GM20000 (cell line): Measurements from ENCODE around the gene CELSR1.

Experiments used
- DNase-seq: peaks from one replicate; pipeline ENCODE4 v3.0.0; 2012; ENCODE audit warnings: low spot score
- TF ChIP-seq, protein P1 (sequence below): IDR thresholded peaks from 2 replicates; pipeline ENCODE4 v1.5.1; 2012; ENCODE audit warnings: mild to moderate bottlenecking, control low read depth; ENCODE audit errors: extremely low read depth, missing control alignments

The CELSR1 gene

DNA sequence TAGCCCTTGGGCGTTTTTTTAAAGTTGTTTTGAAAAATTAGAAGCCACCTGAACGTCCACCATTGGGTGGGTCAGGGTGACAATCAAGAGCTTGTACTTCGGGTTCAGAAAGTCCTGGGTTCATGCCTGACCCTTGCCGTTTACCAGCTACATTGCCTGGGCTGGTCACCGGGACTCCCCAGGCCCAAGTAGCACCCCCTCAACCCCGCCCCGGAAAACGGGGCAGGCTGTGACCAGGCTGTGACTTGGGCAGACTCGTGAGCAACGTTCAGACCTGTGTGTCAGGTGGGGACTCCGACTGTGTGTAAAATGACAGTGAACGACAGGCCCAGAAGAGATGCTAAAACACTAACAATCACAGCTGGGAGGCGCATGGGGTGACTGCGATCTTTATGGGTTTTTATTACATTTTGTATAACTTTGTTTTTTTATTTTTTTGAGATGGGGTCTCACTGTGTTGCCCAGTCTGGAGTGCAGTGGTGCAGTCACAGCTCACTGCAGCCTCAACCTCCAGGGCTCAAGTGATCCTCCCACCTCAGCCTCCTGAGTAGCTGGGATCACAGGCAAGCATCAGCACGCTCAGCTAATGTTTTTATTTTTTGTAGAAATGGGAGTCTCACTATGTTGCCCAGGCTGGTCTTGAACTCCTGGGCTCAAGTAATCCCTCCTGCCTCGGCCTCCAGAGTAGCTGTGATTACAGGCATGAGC lies 145.1 kb downstream of the CELSR1 start:
- no peak for DNase-seq
- TF ChIP-seq, protein P1, sequence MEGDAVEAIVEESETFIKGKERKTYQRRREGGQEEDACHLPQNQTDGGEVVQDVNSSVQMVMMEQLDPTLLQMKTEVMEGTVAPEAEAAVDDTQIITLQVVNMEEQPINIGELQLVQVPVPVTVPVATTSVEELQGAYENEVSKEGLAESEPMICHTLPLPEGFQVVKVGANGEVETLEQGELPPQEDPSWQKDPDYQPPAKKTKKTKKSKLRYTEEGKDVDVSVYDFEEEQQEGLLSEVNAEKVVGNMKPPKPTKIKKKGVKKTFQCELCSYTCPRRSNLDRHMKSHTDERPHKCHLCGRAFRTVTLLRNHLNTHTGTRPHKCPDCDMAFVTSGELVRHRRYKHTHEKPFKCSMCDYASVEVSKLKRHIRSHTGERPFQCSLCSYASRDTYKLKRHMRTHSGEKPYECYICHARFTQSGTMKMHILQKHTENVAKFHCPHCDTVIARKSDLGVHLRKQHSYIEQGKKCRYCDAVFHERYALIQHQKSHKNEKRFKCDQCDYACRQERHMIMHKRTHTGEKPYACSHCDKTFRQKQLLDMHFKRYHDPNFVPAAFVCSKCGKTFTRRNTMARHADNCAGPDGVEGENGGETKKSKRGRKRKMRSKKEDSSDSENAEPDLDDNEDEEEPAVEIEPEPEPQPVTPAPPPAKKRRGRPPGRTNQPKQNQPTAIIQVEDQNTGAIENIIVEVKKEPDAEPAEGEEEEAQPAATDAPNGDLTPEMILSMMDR = no peak

DNA sequence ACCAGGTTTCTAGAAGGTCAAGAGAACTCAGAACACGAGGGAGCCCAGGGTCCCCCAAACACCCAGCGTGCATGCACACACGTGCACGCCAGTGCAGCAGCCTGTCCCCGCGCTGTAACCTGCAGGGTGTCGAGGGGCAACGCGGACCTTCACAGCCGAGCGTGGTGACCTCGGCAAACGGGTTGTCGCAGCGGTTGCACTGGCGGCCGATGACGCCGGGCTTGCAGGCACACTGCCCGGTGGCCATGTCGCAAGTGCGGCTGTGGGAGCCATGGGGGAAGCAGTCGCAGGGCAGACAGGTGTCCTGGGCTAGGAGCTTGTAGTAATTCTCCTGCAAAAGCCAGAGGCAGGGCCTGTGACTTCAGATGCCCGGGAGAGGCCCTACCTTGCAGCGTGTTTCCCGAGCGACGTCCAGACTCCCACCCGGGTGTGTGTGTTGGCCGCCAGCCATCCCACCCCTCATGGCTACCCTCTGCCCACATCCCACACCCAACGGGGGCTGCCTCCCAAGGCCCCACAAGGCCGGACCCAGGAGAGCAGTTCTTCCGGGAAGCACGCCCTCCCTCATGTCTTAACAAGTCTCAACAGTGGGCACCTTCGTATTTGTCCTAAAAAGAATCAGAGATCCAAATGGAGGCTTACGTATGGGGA lies 145.8 kb downstream of the CELSR1 start:
- no peak for DNase-seq

DNA sequence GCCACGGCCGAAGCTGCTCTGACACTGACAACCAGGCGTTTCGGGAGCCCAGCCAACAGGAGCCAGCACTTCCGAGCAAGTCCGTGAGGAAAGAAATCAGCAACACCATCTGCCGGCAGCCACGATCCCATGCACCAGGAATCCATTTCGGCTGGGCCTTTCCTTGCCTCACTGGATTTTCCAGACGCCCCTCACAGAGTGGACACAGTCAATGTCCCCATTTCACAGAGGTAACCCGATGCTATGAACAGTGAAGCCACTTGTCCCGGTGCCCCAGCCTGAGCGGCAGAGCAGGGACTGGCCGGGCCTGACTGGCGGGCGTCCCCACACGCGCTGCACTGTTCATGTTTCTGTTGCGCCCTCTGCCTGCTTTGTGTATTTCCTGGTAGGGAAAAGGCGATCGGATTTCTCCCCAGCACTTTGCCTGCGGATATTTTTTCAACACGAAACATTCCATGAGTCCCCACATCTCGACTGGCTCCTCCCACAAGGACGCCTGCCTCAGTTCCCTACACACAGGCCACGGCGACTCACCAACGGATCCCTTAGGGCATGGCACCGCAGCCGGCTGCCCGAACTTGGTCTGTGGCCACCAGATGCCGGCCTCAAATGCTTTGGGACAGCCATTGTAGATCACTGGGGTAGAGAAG lies 146.6 kb downstream of the CELSR1 start:
- no peak for DNase-seq
- TF ChIP-seq, protein P1 = no peak

More for the DNA sequence above, 145.8 kb downstream of the CELSR1 start:
- TF ChIP-seq, protein P1 = no peak

DNA sequence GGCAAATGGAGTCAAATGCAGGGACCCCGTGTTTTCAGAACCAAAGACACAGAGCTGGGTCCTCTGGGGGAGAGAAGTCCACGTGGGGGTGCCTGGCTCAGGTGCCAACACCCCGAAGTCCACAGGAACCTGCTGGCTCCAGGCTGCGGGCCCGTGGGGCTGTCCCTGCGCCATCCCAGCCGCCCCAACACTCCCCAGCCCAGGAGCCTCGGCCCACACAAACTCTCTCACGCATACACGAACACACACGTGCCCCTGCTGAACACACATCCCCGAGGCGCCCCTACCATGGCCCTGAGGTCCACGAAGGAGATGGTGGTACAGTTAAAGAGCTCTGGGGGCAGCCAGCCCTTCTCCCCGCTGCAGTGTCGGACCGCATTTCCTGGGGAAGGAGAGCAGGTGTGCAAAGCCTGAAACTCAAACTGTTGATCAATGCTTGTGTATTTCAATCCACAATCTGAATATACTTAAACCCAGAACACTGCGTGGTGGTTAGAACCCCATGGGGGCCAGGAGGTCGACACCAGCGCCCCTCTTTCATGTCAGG lies 147.2 kb downstream of the CELSR1 start:
- DNase-seq = no peak
- TF ChIP-seq, protein P1 = no peak

DNA sequence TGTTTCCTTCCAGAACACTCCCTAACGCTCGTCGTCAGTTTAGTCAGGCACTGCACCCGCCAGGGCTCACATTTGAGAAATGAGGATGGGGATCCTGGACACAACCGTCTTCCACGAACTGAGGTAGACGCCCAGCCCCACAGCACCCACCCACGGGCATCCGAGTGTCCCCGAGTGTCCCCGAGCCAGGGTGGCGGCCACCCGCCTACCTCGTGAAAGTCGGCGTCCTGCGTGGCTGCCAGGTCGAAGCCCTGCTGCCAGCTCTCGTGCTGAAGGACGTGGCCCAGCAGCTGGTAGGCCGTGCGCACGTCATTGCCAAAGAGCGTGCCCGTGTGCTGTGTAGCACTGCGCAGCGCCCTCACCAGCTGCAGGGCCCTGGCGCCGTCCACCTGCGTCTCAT lies 148.3 kb downstream of the CELSR1 start:
- TF ChIP-seq, protein P1 = no peak
- no peak for DNase-seq

DNA sequence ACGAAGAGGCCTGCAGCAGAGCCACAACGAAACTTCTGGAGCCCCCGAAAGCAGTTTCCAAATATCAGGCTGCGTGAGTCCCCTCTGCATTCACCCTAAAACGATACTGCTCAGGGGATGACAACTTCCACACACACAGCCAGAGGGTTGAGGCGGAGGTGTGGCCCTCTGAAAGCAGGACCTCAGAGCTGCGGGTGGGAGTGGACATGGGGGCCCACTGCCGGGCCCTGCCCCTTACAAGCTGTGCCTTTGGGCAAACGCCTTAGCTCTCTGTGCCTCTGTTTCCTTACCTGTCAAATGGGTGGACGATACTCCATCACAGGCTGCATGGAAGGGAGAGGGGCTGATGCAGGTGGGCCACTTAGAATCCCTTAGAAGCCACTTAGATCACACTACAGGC lies 148.8 kb downstream of the CELSR1 start:
- TF ChIP-seq, protein P1 = no peak
- no peak for DNase-seq

DNA sequence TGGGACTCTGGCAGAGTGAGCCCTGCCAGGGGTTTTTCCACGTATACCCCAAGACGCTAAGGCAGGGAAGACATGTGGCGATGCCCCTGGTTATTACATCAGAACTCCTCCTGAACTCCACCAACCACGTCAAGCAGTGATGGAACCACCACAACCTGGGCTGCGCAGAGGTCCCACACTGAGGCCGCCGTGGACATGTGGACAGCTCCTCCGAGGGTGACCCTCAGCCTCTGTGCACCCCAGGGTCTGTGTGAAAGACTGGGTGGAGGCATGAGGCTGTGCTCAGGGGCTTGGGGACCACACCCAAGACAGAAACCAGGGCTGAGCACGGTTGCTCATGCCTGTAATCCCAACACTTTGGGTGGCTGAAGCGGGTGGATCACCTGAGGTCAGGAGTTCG lies 149.7 kb downstream of the CELSR1 start:
- TF ChIP-seq, protein P1 = no peak
- no peak for DNase-seq
